ENCODE measurements around the gene YTHDC2.

Gene YTHDC2

DNA sequence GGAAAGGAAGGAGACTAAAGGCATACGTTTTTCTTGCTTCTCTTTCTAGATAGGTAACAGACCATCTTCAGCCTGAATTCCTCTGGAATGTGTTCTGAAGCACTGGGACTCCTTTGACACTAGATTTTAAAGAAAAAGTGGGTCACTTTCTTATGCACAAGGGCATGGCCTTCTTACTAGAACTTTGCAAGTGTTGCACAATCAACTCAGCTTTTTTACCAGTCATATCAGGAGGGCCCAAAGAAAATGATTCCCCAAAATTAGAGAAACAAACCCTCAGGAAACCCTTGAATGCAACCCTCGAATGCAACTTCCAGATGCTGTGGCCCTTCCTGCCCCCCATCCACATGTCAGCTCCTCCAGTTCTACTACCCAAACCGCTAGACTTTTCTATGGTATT lies 93.9 kb downstream of the YTHDC2 start:
- TF ChIP-seq, protein P1, sequence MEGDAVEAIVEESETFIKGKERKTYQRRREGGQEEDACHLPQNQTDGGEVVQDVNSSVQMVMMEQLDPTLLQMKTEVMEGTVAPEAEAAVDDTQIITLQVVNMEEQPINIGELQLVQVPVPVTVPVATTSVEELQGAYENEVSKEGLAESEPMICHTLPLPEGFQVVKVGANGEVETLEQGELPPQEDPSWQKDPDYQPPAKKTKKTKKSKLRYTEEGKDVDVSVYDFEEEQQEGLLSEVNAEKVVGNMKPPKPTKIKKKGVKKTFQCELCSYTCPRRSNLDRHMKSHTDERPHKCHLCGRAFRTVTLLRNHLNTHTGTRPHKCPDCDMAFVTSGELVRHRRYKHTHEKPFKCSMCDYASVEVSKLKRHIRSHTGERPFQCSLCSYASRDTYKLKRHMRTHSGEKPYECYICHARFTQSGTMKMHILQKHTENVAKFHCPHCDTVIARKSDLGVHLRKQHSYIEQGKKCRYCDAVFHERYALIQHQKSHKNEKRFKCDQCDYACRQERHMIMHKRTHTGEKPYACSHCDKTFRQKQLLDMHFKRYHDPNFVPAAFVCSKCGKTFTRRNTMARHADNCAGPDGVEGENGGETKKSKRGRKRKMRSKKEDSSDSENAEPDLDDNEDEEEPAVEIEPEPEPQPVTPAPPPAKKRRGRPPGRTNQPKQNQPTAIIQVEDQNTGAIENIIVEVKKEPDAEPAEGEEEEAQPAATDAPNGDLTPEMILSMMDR (IDR thresholded peaks at IDR 0.05): no peak

DNA sequence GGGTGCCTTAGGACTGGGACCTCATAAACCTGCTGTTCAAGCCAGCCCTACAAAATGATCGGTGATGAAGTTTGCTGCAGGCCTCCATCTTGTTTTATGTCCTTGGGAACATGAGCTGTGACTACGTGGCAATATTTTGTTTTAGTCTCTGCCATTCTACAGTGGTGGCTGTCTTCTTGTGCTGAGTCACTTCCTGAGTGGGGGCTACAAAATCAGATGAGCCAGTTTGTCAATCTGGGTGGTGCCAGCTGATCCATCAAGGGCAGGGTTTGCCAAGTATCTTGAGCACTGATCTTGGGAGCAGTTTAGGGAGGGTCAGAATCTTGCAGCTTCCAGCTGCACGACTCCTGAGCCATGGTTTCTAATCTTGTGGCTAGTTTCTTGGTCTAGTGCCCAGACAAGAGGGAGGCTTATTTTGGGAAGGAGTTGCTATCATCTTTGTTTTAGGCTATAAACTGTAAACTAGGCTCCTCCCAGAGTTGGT lies 94.7 kb downstream of the YTHDC2 start:
- TF ChIP-seq, protein P1 (IDR thresholded peaks at IDR 0.05): no peak

DNA sequence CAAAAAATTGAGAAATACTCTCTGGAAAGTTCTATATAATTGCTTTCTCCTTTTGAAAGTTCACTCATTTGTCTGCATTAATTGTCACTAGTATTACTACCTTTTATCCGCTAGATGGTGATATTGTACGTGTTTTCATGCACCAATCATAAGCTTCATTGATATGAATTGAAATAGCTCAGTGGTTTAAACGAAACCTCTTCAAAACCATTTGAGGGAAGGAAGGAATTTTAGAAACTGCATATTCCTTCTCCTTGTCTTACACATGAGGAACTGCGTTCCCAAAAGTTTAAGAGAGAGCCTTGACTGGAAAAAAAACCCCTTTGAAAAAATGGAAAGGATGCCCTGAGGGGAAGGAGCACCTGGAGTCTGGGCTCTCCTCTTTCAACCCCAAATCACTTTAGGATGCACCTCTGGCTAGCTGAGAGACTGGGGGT lies 98.6 kb downstream of the YTHDC2 start:
- TF ChIP-seq, protein P1 (IDR thresholded peaks at IDR 0.05): peak; percentile 70

DNA sequence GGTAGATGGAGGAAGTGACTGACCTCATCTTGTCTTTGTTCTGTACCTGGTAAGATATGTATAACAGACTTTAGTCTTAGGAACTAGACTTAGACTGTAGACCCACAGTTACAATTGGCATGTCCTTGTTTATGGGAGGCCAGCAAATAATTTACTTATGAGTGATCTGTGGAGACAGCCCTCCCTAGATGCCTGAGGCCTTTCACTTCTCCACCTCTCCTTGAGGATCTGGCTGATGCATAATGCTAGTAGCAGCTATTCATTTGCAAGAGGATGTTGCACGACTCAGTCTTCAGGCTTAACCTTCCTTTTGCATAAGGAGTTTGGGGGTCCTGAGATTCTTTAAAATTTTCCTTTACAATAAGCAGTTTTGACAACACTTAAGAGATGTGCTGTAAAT lies 100.7 kb downstream of the YTHDC2 start:
- TF ChIP-seq, protein P1 (IDR thresholded peaks at IDR 0.05): no peak

DNA sequence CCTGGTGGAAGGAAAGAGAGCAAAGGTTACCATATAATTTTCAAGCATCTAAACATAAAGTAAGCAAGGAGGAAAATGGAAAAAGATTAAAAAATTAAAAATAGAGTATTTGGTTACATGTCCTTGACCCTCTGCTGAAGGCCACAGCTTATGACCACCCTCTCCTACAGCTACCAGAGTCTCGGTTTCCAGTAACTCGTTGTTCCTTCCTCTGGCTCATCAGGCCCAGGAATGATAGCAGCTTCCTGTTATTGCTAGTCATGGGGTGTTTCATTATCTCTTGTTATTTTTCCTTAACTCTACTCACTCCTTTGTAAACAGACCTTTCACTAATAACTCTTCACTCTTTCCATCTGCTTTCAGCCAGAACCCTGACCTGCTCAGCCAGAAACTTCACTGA lies 102.2 kb downstream of the YTHDC2 start:
- TF ChIP-seq, protein P1 (IDR thresholded peaks at IDR 0.05): no peak

DNA sequence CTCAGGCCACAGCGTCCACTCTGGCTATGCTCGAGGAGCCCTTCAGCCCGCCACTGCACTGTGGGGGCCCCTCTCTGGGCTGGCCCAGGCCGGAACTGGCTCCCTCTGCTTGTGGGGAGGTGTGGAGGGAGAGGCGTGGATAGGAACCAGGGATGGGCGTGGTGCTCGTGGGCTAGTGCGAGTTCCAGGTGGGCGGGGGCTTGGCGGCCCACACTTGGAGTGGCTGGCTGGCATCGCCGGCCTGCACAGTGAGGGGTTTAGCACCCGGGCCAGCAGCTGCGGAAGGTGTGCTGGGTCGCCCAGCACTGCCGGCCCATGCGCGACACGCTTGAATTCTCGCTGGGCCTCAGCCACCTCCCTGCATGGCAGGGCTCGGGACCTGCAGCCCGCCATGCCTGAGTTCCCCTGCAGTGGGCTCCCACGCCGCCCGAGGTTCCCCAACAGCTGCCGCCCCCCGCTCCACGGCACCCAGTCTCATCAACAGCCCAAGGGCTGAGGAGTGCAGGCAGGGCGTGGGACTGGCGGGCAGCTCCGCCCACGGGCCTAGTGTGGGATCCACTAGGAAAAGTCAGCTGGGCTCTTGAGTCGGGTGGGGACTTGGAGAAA lies 103.8 kb downstream of the YTHDC2 start:
- TF ChIP-seq, protein P1 (IDR thresholded peaks at IDR 0.05): no peak

DNA sequence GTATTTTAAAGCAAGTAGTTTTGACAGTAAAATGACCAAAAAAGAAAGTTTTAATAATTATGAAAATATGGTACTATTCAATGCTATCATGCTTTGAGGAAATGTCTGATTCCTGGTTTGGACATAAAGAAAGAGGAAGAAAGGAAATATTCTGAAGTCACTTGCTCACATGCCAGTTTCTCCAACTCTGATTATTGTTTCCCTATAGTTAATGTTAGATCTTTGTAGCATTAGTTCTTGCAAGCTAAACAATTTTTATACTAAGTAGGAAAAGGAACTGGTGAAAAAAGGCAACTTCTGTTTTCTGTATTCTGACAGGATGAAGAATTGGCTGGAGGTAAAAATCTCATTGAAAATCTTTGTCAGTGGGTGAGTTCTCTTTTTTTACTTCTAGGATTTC lies 119.5 kb downstream of the YTHDC2 start:
- TF ChIP-seq, protein P1 (IDR thresholded peaks at IDR 0.05): no peak

DNA sequence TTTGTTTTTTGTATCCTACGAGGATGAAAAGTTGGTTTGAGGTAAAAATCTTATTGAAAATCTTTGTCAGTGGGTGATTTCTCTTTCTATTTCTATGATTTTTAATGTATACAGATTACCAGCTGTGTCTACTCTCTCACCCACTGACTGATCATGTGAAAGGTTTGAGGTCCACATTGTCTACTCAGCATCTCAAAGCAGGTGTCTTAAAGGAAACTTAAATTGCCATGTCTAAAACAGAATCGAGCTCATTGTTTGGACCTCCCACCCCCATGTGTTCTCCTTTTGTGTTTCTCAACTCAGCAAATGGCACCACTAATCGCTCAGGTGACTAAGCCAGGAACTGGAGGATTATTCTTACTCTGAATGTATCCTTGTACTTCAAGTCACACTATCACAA lies 121.5 kb downstream of the YTHDC2 start:
- TF ChIP-seq, protein P1 (IDR thresholded peaks at IDR 0.05): no peak

All from LNCAP (cell line).